GM12878 (cell line): ENCODE data around the gene SAMD4A. TPM values are rescaled to one million over a fixed set of nuclear protein-coding genes. Genes with fewer than 3 reads are reported as not detected.

Source experiments
- ATAC-seq: fragments of 200-7000 bp; cut with Tn5 transposase; 3 replicates; pipeline ENCODE4 v1.9.1; 2020; ENCODE audit warnings: mild to moderate bottlenecking, moderate library complexity
- BruUV-seq: library from RNA; stranded (reverse); fragments of 400-500 nt; replicated peaks from 2 replicates; lab custom pipeline; 2021; lab: Mats Ljungman, UMichigan
- CTCF ChIA-PET: fragments of 300-600 bp; sonication (Branson Sonifier 250); formaldehyde crosslinking; extraction: SDS; loops from one replicate; lab custom pipeline; 2021; ENCODE audit warnings: inconsistent platforms; lab: Yijun Ruan, JAX
- POLR2A ChIA-PET: fragments of 350-600 bp; formaldehyde crosslinking; extraction: SDS; loops from one replicate; lab custom pipeline; 2021; ENCODE audit warnings: inconsistent platforms; lab: Charles Lee
- RAD21 ChIA-PET: fragments of 300-600 bp; sonication (Branson Sonifier 250); formaldehyde crosslinking; loops from one replicate; lab custom pipeline; 2023; ENCODE audit warnings: antibody characterized with exemption; ENCODE audit not compliant: unreplicated experiment; lab: Charles Lee
- SMC1A ChIA-PET: fragments of 300-600 bp; sonication (Branson Sonifier 250); formaldehyde crosslinking; loops from one replicate; lab custom pipeline; 2023; ENCODE audit not compliant: unreplicated experiment, uncharacterized antibody; lab: Charles Lee
- DNase-seq: peaks from one replicate; pipeline ENCODE4 v3.0.0-alpha.2; 2011; ENCODE audit warnings: low read depth, low spot score
- FAIRE-seq: peaks from 3 replicates; lab custom pipeline; 2011; peaks lifted over from hg19 to GRCh38; lab: Jason Lieb, UNC
- H2AFZ ChIP-seq: 2 replicates; pipeline ENCODE4 v1.6.0; 2011; ENCODE audit warnings: low read depth, low read length, control low read depth; ENCODE audit not compliant: control insufficient read depth
- H3K27ac ChIP-seq: 2 replicates; pipeline ENCODE4 v1.5.1; 2011; ENCODE audit warnings: control low read depth; ENCODE audit not compliant: control insufficient read depth, insufficient read depth
- H3K27me3 ChIP-seq, 2 experiments: replicated peaks in 1 of 2; 2 replicates each; pipeline versions ENCODE4 v1.6.0 to v1.6.1; 2011; ENCODE audit warnings: low read length in 1 of 2; ENCODE audit not compliant: control insufficient read depth in 2 of 2, insufficient read depth in 2 of 2
- H3K36me3 ChIP-seq, 2 experiments: 2 replicates each; pipeline ENCODE4 v1.5.1; 2011; ENCODE audit warnings: low read length in 1 of 2; ENCODE audit not compliant: control insufficient read depth in 2 of 2, insufficient read depth in 2 of 2
- H3K4me1 ChIP-seq: 2 replicates; pipeline ENCODE4 v1.6.1; 2011; ENCODE audit warnings: mild to moderate bottlenecking, low read length, moderate library complexity, mixed read lengths; ENCODE audit not compliant: control insufficient read depth, insufficient read depth
- H3K4me2 ChIP-seq: 2 replicates; pipeline ENCODE4 v1.6.0; 2011; ENCODE audit warnings: control low read depth; ENCODE audit not compliant: control insufficient read depth, insufficient read depth
- H3K4me3 ChIP-seq: fragments of 200-600 bp; sonication (generic); 2 replicates; pipeline ENCODE4 v1.5.1; 2016
- H3K79me2 ChIP-seq: 2 replicates; pipeline ENCODE4 v1.6.0; 2011; ENCODE audit warnings: low read length; ENCODE audit not compliant: control insufficient read depth, insufficient read depth
- H3K9ac ChIP-seq: 2 replicates; pipeline ENCODE4 v1.8.0; 2011; ENCODE audit warnings: low read length, control low read depth, mixed read lengths; ENCODE audit not compliant: control insufficient read depth, insufficient read depth
- H3K9me3 ChIP-seq: replicated peaks from 3 replicates; pipeline ENCODE4 v1.5.1; 2011; ENCODE audit warnings: mild to moderate bottlenecking, low read length; ENCODE audit not compliant: control insufficient read depth, insufficient read depth
- H4K20me1 ChIP-seq: 2 replicates; pipeline ENCODE4 v1.6.0; 2011; ENCODE audit not compliant: control insufficient read depth, insufficient read depth
- CBX5 ChIP-seq: sonication (generic); IDR thresholded peaks from 2 replicates; pipeline ENCODE4 v1.6.1; 2016; ENCODE audit warnings: low read depth, moderate library complexity, mild to moderate bottlenecking, inconsistent platforms
- CREM ChIP-seq: IDR thresholded peaks from 2 replicates; pipeline ENCODE4 v1.6.1; 2014; ENCODE audit warnings: antibody characterized with exemption, low read depth
- DPF2 ChIP-seq: fragments of 450-650 bp; IDR thresholded peaks from 2 replicates; pipeline ENCODE4 v1.6.1; 2017; ENCODE audit warnings: mild to moderate bottlenecking
- MYB ChIP-seq: fragments of 150-350 bp; IDR thresholded peaks from 2 replicates; pipeline ENCODE4 v1.6.1; 2014; ENCODE audit warnings: mild to moderate bottlenecking, low read depth, low read length, borderline replicate concordance
- MYC ChIP-seq: IDR thresholded peaks from 2 replicates; pipeline ENCODE4 v1.6.1; 2011; ENCODE audit warnings: mild to moderate bottlenecking, low read length, moderate library complexity, inconsistent platforms; ENCODE audit not compliant: insufficient read depth, insufficient replicate concordance, insufficient read length, severe bottlenecking
- NR2C1 ChIP-seq: fragments of 450-650 bp; IDR thresholded peaks from 2 replicates; pipeline ENCODE4 v1.6.1; 2017; ENCODE audit warnings: antibody characterized with exemption, mild to moderate bottlenecking, moderate library complexity
- RB1 ChIP-seq: fragments of 450-650 bp; formaldehyde crosslinking; IDR thresholded peaks from 2 replicates; pipeline ENCODE4 v1.6.1; 2017; ENCODE audit warnings: mild to moderate bottlenecking, borderline replicate concordance
- SIN3A ChIP-seq: IDR thresholded peaks from 2 replicates; pipeline ENCODE4 v1.6.1; 2012; ENCODE audit warnings: low read depth, low read length, improper control_type of control experiment
- SMC3 ChIP-seq: IDR thresholded peaks from 2 replicates; pipeline ENCODE4 v1.6.1; 2011; ENCODE audit warnings: low read length, improper control_type of control experiment, borderline replicate concordance
- SP1 ChIP-seq: IDR thresholded peaks from one replicate; pipeline ENCODE4 v1.6.1; 2011; ENCODE audit warnings: low read depth, low read length
- SREBF1 ChIP-seq: IDR thresholded peaks from 2 replicates; pipeline ENCODE4 v1.6.1; 2012; ENCODE audit warnings: mild to moderate bottlenecking, low read length
- TBL1XR1 ChIP-seq: IDR thresholded peaks from 2 replicates; pipeline ENCODE4 v1.6.1; 2012; ENCODE audit warnings: low read depth, low read length, improper control_type of control experiment
- WRNIP1 ChIP-seq: IDR thresholded peaks from 2 replicates; pipeline ENCODE4 v1.6.1; 2011; ENCODE audit warnings: low read depth, low read length, improper control_type of control experiment, borderline replicate concordance
- WGBS: methylation state at CpG from one replicate; pipeline ENCODE4 v1.1.6; 2016; ENCODE audit warnings: low lambda C conversion rate; ENCODE audit not compliant: insufficient replicate concordance, insufficient coverage; ENCODE audit errors: missing lambda C conversion rate; 5-methylcytosine and 5-hydroxymethylcytosine counted together
- in situ Hi-C: fragments of 300-500 bp; cut with MboI; formaldehyde crosslinking; loops from 9 replicates; pipeline ENCODE4 v1.14.3; 2018; ENCODE audit warnings: mixed read lengths
- intact Hi-C: fragments of 100-400 bp; cut with micrococcal nuclease; formaldehyde crosslinking; loops from one replicate; pipeline ENCODE4 v1.14.2; 2022; ENCODE audit not compliant: unreplicated experiment
- polyA plus RNA-seq, 11 experiments: library from polyadenylated mRNA; depleted of rRNA in 4 of 11; unstranded in 6 of 11; stranded (reverse) in 5 of 11; fragments of >200 nt; fragmentation: Nextera tagmentation in 4 of 11; fragmentation: Illumina TruSeq in 1 of 11; extraction: Ambion mirVana in 4 of 11; extraction: Trizol in 1 of 11; gene quantifications; 1 replicate in 1 of 11; 2 replicates in 10 of 11; pipeline versions ENCODE4 v1.2.1 to v1.2.3, GENCODE V29; 2011 to 2016; ENCODE audit warnings: inconsistent platforms in 2 of 11, missing spikeins in 2 of 11, low read depth in 1 of 11
- total RNA-seq, 4 experiments: library from RNA; depleted of rRNA in 3 of 4; stranded (reverse); fragments of >200 nt in 3 of 4; fragmentation: Illumina TruSeq in 1 of 4; extraction: Trizol in 1 of 4; gene quantifications; 2 replicates each; pipeline versions ENCODE4 v1.2.1 to v1.2.3, GENCODE V29; 2013 to 2021
- TF ChIP-seq, protein P1 (sequence below): IDR thresholded peaks from 2 replicates; pipeline ENCODE4 v1.6.1; 2012; ENCODE audit warnings: mild to moderate bottlenecking, low read depth, low read length
- TF ChIP-seq, protein P2 (sequence below): IDR thresholded peaks from 2 replicates; pipeline ENCODE4 v1.6.1; 2011; ENCODE audit warnings: borderline replicate concordance, low read depth, mild to moderate bottlenecking, moderate library complexity, low read length; ENCODE audit not compliant: insufficient read depth, poor library complexity, severe bottlenecking
- TF ChIP-seq, protein P3 (sequence below): fragments of 450-650 bp; IDR thresholded peaks from 2 replicates; pipeline ENCODE4 v1.6.1; 2016; ENCODE audit warnings: mild to moderate bottlenecking, moderate library complexity, borderline replicate concordance

SAMD4A gene
- total and polyA plus RNA-seq, 10 of the 15 experiments (the other 5 are each of a cell fraction or from before 2014, with no cell fraction given), result 0.05 to 0.56 (median 0.31) TPM

DNA sequence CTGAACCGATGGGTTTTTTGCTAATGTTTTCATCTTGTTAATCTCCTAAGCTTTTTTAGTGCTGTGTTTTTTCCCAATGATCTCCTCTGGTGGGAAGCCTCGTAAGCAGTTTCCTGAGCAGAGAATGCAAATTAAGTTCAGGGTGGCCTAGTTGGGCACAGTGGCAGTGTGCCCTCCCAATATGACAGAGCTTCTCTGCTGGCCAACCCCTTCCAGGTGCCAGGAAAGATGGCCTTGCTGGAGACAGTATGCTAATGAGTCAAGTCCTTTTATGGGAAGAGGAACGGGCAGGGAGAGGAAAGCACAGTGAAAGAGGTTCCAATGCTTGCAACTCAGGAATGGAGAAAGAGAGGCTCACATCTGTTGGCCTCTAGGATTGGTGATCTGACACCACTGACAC is 219.9 kb downstream of the SAMD4A start:
- SMC1A ChIA-PET, result no interaction called here
- Histone ChIP-seq H2AFZ (no peak overlapping the region), H3K4me1 (peaks cover 10% of the 10 kb centered on the region), H3K4me2 (no peak overlapping the region), H3K27me3 (no peaks in the 10 kb centered on the region), H3K9me3 (no peaks in the 10 kb centered on the region), H3K9ac (no peak overlapping the region), H4K20me1 (no peaks in the 10 kb centered on the region), H3K27ac (no peak overlapping the region), H3K79me2 (no peaks in the 10 kb centered on the region), H3K36me3 (no peaks in the 10 kb centered on the region), H3K4me3 (no peak overlapping the region)
- ATAC-seq (no peak), FAIRE-seq (no peak), DNase-seq (no peak)
- WGBS, result 71% methylated on average over 3 of the region's 3 CpGs
- intact Hi-C loops, result no loop called here
- RAD21 ChIA-PET, result no interaction called here
- POLR2A ChIA-PET, result no interaction called here
- no TSS peak for BruUV-seq
- in situ Hi-C loops, result no loop called here
- CTCF ChIA-PET, result interaction anchor here (0.8 to 3.0 kb wide), 2 partner anchors 19 to 223 kb away, joined by 3 to 11 read pairs; no protein-coding TSS in a partner anchor
- TF ChIP-seq WRNIP1 (no peak), SIN3A (no peak), SREBF1 (no peak), NR2C1 (no peak), SMC3 (no peak), CREM (no peak), SP1 (no peak), RB1 (no peak), DPF2 (no peak), MYC (no peak), CBX5 (no peak), TBL1XR1 (no peak), MYB (no peak)
- TF ChIP-seq, protein P1, sequence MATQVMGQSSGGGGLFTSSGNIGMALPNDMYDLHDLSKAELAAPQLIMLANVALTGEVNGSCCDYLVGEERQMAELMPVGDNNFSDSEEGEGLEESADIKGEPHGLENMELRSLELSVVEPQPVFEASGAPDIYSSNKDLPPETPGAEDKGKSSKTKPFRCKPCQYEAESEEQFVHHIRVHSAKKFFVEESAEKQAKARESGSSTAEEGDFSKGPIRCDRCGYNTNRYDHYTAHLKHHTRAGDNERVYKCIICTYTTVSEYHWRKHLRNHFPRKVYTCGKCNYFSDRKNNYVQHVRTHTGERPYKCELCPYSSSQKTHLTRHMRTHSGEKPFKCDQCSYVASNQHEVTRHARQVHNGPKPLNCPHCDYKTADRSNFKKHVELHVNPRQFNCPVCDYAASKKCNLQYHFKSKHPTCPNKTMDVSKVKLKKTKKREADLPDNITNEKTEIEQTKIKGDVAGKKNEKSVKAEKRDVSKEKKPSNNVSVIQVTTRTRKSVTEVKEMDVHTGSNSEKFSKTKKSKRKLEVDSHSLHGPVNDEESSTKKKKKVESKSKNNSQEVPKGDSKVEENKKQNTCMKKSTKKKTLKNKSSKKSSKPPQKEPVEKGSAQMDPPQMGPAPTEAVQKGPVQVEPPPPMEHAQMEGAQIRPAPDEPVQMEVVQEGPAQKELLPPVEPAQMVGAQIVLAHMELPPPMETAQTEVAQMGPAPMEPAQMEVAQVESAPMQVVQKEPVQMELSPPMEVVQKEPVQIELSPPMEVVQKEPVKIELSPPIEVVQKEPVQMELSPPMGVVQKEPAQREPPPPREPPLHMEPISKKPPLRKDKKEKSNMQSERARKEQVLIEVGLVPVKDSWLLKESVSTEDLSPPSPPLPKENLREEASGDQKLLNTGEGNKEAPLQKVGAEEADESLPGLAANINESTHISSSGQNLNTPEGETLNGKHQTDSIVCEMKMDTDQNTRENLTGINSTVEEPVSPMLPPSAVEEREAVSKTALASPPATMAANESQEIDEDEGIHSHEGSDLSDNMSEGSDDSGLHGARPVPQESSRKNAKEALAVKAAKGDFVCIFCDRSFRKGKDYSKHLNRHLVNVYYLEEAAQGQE, result no peak
- TF ChIP-seq, protein P2, sequence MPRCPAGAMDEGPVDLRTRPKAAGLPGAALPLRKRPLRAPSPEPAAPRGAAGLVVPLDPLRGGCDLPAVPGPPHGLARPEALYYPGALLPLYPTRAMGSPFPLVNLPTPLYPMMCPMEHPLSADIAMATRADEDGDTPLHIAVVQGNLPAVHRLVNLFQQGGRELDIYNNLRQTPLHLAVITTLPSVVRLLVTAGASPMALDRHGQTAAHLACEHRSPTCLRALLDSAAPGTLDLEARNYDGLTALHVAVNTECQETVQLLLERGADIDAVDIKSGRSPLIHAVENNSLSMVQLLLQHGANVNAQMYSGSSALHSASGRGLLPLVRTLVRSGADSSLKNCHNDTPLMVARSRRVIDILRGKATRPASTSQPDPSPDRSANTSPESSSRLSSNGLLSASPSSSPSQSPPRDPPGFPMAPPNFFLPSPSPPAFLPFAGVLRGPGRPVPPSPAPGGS, result no peak
- TF ChIP-seq, protein P3, sequence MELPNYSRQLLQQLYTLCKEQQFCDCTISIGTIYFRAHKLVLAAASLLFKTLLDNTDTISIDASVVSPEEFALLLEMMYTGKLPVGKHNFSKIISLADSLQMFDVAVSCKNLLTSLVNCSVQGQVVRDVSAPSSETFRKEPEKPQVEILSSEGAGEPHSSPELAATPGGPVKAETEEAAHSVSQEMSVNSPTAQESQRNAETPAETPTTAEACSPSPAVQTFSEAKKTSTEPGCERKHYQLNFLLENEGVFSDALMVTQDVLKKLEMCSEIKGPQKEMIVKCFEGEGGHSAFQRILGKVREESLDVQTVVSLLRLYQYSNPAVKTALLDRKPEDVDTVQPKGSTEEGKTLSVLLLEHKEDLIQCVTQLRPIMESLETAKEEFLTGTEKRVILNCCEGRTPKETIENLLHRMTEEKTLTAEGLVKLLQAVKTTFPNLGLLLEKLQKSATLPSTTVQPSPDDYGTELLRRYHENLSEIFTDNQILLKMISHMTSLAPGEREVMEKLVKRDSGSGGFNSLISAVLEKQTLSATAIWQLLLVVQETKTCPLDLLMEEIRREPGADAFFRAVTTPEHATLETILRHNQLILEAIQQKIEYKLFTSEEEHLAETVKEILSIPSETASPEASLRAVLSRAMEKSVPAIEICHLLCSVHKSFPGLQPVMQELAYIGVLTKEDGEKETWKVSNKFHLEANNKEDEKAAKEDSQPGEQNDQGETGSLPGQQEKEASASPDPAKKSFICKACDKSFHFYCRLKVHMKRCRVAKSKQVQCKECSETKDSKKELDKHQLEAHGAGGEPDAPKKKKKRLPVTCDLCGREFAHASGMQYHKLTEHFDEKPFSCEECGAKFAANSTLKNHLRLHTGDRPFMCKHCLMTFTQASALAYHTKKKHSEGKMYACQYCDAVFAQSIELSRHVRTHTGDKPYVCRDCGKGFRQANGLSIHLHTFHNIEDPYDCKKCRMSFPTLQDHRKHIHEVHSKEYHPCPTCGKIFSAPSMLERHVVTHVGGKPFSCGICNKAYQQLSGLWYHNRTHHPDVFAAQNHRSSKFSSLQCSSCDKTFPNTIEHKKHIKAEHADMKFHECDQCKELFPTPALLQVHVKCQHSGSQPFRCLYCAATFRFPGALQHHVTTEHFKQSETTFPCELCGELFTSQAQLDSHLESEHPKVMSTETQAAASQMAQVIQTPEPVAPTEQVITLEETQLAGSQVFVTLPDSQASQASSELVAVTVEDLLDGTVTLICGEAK, result no peak
